Central memory CD4-positive, alpha-beta T cell (primary cell): ENCODE data around the gene FAM222A.
"Not testable (repeated sequence)": the region's sequence is repeated elsewhere in the genome, so short reads cannot be mapped to it uniquely, and the experiment has no call there.

Experiments used
- DNase-seq: peaks from one replicate; pipeline ENCODE4 v3.0.0; 2022

The FAM222A gene

DNA sequence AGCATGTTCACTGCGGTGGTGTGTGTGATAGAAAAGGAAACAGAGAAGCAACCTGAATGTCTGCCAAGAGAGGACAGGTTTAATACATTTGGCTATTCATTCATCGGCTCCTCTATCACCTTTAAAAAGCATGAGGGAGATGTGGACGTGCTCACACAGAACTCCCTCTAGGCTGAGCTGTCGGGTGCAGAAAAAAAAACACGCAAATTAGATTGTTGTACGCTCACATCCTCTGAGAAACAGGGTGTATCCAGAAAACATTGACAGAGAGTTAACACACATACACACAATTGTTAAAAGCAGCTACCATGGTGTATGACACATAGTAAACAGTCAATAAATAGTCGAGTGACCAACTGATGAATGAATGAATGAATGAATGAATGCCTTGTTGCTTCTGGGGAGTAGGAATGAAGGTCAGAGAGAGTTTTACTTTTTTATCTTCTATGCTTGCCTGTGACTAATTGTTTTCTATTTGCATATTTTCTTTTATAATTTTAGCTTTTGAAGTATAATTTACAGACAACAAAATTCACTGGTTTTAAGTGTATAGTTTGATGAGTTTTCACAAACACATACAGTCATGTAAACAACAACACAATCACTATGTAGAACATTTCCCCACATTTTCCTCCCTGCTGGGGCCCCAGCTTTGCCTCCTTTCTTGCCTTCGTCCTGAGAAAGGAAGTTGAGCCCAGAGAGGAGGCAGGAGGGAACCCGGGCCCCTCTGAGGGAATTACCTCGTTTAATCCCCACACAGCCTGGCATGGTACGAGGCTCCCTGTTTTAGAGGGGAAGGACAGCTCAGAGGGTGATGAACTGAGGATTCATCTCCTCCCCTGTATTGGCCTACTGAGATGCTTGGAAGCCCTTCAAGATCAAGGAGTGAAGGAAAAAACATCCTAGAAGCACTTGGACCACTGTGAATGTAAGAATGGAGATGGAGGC is 19.7 kb upstream of the FAM222A start:
- DNase-seq, result no peak

DNA sequence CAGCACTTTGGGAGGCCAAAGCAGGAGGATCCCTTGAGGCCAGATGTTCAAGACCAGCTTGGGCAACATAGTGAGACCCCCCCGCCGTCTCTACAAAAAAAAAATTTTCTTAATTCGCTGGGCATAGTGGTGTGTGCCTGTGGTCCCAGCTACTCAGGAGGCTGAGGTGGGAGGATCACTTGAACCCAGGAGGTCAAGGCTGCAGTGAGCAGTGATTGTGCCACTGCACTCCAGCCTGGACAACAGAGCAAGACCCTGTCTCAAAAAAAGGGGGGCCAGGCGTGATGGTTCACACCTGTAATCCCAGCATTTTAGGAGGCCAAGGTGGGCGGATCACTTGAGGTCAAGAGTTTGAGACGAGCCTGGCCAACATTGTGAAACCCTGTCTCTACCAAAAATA is 19.0 kb upstream of the FAM222A start:
- not testable (repeated sequence) for DNase-seq

DNA sequence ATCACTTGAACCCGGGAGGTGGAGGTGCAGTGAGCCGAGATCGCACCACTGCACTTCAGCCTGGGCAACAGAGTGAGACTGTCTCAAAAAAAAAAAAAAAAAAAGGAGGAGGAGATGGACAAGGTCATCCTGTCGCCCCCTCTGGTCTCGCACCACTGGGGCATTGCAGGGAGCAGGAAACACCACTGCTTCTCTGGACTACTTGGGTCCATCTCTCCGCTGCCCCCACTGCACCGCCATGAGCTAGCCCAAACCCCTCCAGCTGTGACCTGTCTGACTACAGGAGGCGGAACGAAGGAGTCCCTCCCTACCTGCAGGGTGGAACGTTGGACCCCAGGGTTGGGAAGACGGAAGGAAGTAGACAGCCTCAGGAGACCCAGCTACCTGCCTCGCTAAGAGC is 18.2 kb upstream of the FAM222A start:
- DNase-seq, result no peak

DNA sequence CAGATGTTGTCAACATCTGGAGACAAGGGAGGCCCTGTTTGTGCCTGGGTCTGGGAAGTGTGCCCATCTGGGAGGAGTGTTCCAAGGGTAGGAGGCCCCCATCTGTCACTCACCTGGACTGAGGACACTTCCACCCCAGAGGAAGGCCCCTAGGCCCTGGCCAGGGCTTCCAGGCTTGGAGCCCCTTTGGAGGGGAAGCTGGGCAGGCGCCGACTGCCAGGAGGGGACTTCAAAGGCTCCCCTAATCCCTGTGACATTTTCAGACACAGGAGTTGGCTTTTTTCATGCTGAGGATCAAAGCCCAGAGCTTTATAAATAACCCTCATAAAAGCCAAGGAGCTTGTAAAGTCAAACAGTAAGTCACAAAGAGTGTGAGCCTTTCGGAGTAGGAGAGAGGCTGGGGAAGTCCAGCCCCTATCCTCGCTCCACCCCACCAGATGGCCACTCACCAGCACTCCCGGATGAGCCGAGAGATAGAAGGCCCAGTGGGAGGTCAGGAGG is 17.6 kb upstream of the FAM222A start:
- DNase-seq, result no peak

DNA sequence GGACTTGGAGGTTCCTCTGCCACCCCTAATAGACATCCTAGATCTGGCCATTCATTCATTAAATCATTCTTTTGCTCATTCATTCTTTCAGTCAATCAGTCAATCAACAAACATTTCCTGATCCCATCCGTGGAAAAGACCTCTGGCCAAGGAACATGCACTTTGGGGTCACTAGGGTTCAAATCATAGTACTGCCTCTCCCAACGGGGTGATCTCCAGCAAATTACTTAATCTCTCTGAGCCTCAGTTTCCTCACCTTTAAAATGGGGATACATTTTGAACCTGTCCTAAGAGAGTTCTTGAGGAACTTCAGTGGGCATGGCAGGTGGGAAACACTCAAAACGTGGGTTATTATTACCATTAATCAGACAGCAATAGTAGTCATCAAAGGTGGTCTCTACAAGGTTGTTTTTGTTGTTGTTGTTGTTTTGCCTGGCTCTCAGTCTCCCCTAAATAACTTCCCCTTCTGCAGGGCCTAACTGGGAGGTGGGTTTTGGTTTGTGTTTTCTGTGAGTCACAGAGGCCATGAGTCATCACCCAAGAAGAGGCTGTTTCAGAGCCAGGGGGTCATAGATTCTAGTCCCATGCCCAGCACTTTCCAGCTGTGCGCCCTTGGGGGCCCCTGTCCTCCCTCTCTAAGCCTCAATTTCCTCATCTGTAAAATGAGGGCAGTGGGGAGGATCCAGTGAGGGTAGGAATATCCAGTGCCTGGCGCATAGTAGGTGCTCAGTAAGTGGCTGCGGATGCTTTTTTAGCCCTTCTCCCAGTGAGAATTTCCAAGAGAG is 16.9 kb upstream of the FAM222A start:
- no peak for DNase-seq

DNA sequence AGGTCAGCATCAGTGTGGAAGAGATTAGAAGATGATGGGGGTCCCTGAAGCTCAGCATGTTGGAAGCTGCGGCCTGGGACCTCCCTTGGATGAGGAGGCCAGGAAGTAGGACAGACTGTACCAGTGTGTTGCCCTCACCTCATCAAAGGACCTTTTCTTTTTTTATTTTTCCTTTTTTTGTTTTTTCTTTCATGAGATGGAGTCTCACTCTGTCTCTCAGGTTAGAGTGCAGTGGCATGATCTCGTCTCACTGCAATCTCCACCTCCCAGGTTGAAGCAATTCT is 16.4 kb upstream of the FAM222A start:
- no peak for DNase-seq

DNA sequence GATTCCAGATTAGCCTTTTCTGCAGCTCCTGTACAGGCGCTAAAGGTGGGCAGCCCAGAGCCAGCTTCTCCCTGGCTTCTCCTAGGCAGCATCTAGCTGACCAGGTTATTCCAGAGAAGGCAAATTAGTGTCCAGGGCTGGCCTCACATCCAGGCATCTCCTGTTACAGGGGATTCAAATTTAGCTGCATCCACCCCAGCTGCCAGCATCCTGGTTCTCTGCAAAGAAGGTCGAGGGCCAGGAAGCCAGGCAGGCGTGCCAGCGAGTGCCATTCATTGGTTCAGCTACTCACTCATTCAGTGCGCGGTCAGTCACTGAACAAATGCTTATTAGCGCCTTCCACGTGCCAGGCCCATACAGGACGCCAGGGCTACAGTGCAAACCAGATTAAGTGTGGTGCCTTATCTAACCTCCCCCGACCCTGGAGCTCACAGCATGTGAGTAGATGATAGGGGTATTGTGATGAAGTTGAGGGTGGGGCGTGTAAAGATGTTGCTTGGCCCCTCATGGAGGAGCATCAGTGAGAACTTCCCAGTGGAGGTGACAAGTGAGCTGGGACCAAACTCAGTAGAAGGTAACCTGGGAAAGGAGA is 15.7 kb upstream of the FAM222A start:
- no peak for DNase-seq

DNA sequence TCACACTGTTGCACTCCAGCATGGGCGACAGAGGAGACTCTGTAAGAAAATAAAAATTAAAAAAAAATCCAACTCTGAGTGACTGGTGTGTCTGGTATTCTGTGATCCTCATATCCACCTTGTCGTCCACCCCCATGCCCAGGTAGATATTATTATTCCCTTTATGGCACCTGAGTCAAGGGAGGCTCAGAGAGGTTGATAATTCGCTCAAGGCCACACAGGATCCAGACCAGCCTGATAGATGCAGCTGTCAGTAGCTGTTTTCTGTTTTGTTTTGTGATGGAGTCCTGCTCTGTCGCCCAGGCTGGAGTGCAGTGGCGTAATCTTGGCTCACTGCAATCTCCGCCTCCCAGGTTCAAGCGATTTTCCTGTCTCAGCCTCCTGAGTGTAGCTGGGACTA is 14.8 kb upstream of the FAM222A start:
- no peak for DNase-seq

DNA sequence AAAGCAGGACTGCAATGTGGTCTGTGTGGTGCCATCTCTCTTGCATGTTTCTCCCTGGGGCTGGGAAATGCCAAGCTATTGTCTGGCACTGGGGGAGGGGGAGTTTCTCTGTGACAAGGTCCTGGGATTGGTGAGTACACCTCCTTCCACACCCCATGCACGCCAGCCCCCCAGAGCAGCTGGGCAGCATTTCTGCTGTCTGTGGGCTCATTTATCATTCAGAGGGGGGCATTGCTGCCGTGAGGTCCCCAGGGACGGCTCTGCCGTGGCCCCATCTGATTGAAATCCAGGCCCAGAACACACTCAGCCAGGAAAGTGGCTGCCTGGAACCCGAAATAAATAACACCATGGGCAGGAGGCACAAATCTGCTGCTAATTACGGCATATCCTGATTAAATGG is 12.6 kb upstream of the FAM222A start:
- DNase-seq, result no peak

DNA sequence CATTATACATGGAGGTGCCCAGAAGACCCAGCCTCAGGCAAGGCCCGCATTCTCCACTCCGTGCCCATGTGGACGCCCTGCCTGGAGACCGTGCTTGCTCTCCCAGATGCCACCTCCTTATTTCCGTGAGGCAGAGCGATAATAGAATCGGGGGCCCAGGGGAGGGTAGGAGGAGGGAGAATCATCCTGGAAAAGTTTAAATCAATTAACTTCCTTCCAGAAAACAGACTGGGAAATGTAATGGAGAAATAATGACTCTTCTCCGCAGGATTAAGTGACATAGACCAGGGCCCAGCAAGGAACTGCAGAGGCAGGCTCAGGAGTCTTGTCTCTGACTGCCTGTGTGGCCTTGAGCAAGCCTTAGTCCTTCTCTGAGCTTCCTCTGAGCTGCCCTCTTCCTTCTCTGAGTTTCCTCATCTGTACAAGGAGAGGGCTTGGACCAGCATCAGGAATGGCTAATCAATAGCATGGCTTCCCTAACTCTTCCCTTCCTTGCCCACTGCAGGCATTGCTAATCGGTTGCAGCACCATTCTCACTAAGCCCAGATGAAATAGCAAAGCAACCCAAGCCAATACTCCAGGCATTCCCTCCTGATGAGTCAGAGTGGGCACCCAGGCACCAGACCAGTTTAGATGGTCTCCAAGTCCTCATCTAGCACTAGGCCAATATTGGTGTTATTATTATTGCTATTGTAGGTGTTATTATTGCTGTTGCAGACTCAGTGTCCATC is 11.3 kb upstream of the FAM222A start:
- no peak for DNase-seq

DNA sequence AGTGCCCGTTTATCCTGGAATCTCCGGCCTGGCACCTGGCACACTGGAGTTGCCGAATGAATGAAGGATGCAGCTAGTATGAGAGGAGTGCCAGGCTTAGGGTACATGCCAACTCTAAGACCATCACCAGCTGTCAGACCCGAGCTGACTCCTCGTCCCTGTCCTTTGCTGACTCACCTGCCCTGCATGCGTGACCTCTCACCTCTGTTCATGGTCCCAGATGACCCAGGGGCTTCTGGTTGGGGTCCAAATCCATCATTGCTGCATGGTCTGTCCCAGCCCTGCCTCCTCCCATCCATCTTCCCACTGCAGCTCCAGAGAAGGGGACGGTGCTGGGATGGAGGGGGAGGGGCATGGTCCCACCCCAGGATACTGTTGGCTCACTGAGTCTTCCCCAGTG is 9.9 kb upstream of the FAM222A start:
- no peak for DNase-seq

DNA sequence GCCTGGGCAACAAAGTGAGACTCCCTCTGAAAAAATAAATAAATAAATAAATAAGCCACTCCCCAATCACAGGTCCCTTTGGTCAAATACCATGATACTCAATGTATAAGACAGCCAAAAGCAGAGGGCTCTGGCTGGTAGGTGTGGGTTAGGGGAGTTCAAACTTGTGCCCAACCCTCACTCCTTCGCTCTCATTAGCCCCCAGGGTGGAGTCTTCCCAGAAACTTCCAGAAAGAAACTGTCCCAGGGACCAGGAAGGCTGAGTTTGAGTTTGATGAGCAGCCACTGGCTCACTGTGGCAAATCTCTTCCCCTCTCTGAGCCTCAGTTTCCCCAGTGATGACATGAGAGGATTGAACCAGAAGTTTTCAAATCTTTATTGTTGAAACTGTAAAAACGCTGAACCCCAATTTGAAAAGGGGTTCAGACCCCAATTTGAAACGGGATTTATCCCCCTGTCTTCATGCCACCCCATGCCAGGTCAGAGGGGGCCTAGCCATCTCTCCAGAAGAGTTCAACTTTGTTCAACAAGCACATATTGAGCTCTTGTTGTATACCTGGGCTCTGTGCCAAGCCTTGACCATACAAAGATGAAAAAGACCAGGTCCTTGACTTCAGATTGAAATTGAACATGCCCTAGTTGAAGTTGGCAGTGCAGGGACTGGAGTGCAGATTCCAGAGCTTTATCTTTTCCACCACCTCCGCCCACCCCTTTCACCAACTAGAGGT is 9.1 kb upstream of the FAM222A start:
- no peak for DNase-seq

DNA sequence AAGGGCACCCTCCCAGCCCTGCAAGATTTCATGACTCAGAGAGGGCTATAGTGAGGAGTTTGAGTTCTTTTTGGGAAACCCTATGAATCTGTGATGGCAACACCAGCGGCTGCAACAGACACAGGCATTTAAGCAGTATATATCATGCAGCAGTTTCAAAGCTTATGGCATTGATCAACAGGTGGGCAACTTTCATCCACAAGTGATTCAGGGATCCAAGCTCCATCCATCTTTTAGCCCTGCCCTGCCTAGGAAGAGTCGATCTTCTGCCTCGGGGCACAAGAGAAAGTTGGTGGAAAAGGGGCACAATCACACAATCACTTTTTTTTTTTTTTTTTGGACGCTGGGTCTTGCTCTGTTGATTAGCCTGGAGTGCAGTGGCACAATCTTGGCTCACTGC is 8.3 kb upstream of the FAM222A start:
- DNase-seq, result no peak

DNA sequence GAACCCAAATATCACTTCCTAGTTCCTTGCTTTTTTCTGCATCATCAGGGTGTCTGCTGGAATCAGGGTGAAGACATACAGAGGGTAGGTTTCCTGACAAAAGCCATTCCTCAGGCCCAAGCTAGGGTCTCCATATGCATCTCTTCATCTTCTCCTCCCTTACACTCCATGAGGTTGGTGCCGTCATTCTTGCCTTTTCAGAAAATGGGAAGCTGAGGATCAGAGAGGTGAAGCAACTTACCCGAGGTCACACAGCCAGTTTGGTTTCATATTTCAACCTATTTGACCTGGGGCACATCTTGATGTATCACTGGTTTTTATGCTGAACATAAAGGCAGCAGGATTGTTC is 7.3 kb upstream of the FAM222A start:
- DNase-seq, result no peak

DNA sequence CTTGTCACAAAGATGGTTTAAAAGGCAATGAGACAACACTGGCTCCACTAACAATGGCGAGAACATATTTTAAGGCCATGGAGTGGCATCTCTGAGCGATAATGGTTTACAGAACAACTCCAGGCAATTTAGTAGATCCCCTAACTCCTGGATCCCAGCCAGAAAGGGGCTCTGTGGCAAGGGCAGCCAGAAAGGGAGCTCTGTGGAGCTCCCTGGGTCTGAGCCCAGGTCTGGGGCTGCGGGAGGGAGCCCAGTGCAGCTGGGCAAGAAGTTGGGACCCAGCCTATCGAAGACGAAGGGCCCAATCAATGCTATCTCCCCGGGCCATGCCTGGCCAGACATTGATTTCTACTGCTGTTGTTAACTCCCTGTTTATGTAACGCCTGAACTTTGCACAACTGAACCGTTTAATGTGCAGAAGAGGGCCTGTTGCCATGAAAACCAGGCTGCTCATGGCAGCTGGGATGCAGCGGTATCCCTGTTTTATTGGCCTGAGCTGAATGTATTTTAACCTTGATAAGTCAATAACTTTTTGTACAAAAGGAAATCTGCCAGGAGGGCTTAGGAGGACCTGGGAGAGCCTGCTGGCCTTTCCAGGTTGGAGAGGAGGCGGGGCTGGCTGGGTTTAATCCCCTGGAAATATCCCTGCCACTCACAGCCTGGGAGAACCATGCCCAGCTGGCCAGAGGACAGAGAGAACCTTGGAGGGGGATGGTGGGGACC is 6.7 kb upstream of the FAM222A start:
- DNase-seq, result no peak

DNA sequence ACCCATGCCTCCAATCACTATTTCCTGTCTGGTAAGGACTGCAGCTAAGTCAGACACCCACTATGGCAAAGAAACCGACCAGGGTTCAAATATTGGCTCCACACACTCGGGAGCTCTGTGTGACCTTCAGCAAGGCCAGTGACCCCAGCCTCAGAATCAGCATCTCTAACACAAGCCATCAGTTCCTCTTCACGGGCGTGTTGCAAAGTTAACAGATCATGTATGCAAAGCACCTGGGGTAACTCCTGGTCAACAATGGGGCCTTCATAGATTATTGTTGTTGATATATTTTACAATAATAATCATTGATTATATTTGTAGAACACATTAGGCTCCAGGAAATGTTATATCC is 6.2 kb upstream of the FAM222A start:
- DNase-seq, result no peak

DNA sequence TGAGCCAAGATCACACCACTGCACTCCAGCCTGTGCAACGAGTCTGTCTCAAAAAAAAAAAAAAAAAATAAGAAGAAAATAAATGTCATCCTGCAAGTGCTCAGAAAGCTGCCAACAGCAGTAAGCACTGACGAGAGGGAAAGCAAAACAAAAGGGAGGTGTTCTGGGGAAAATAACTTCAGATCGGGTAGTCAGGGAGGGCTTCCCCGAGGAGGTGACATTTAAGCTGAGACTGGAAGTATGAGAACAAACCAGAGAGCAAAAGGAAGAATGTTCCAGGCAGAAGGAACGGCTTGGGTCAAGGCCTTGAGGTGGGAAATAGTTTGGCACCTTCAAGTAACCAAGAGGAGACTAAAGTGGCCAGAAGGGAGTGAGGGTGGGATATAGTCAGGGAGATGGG is 4.7 kb upstream of the FAM222A start:
- DNase-seq, result no peak

DNA sequence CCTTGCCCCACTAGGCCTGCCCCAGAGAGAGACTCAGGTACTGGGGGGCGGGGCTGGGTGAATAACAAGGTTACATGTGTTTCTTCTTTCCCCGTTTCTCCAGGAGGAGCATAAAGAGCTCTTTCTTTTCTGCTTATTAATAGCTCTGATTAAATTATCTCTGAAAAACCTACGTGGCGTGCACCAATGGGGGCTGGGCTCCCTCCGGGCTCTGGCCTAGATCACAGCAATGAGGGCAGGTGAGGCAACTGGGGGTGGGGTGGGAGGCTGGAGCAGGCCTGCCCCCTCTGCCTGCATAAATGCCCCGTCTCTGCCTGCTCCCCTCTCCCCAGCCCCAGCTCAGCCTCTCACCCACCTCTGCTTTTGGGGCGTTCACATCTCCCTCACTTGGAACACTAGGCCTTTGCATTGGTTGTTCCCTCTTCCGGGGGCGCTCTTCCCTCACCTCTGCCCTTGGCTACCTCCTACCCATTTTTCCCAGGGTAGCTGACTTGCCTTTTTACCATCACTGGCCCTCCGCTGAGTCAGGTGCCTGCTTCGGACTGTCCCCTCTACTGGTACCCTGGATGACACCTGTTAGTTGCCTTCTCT is 4.1 kb upstream of the FAM222A start:
- DNase-seq, result no peak

DNA sequence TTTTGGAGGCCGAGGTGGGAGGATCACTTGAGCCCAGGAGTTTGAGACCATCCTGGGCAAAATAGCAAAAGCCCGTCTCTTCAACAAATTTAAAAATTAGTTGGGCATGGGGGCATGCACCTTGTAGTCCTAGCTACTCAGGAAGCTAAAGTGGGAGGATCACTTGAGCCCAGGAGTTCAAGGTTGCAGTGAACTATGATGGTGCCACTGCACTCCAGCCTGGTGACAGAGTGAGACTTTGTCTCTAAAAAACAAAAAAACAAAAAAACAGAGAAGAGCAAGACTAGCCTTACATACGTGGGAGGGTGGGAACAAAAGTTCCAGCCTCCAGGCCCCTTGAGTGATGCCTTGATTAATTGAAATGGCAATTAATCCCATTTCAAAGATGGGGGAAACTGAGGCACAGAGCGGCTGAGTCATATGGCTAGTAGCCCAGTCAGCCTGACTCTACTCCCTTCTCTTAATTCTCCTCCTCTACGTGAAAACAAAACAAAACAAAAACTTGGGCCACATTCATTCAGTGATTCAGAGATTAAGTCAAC is 3.3 kb upstream of the FAM222A start:
- no peak for DNase-seq

DNA sequence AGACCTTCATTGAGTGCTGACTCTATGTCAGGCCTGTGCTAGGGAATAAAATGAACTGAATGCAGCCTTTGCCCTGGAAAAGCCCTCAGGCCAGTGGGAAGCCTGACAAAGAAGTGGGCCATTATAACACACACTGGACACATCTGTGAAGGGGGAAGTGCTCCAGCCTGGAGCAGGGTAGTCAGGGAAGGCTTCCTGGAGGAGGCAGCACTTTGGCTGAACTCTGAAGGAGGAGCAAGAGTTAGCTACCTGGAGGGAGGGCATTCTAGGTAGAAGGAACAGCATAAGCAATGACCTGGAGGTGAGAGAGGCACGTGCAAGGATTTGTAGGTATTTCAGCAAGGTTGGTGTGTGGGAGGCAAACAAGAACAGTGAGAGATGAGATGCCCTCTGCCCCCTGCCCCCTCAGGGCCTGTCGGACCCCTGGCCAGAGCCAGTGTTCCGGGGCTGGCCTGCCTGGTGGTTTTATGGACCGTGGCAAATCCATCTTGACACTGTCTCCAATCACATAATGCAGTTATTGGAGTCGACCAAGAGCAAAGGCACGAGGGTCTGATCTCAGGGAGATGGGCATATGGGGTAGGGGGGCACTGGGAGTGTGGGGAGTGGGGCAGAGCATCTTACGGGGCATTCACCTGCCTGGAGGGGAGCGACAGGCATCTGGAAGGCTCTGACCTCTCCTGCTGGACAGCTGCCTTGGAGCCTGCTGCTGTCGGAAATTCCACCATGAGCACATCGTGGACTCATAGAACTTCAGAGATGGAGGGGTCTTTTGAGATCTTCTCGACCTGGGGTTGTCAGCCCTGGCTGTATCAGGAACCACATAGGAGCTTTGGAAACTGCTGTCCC is 2.7 kb upstream of the FAM222A start:
- no peak for DNase-seq
